ENCODE results near the gene FOXE3. TPM values are rescaled to one million over a fixed set of nuclear protein-coding genes. Genes with fewer than 3 reads are reported as not detected.

The FOXE3 gene
- total RNA-seq, 1 experiment from 2014 or later: 0.46 TPM

DNA sequence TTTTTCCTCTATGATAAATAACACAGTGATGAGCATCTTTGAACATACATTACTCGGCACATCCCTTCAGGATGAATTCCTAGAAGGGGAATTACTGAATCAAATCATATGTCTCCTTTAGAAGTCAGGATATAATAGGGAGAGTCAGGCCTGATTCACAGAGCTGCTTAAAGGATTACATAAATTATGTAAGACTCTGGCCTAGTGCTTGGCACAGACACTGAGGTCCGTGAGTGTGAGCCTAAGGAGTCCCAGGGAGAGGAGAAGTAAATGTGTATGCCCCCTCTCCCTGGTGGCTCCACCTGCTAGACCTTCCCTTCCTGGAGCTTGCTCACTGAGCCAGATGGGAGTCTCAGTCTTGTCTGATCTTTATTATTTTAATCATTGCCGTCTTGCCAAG is 8.6 kb upstream of the FOXE3 start:
- intact Hi-C loops (cut with micrococcal nuclease; ENCODE audit: unreplicated experiment): no loop called here
- CTCF ChIA-PET: no interaction called here
- BruUV-seq (replicated peaks): no TSS peak
- Histone ChIP-seq H3K36me3 (ENCODE audit: control insufficient read depth, insufficient read depth, low read length) (no peaks in the 10 kb centered on the region), H3K4me1 (ENCODE audit: control insufficient read depth, insufficient read depth, low read length) (no peaks in the 10 kb centered on the region), H3K9me3 (ENCODE audit: control insufficient read depth, insufficient read depth, low read depth, low read length) (no peaks in the 10 kb centered on the region), H3K27ac (ENCODE audit: low read length) (no peak overlapping the region), H3K4me3 (ENCODE audit: low read depth in 2 of 2, low read length in 2 of 2) (no peak overlapping the region), H3K27me3 (ENCODE audit: control insufficient read depth, insufficient read depth, low read length) (no peaks in the 10 kb centered on the region)
- in situ Hi-C loops (cut with HindIII; ENCODE audit: low pct_unique_long_range_greater_than_20kb, low sequenced_read_pairs): no loop called here
- TF ChIP-seq, protein P1, sequence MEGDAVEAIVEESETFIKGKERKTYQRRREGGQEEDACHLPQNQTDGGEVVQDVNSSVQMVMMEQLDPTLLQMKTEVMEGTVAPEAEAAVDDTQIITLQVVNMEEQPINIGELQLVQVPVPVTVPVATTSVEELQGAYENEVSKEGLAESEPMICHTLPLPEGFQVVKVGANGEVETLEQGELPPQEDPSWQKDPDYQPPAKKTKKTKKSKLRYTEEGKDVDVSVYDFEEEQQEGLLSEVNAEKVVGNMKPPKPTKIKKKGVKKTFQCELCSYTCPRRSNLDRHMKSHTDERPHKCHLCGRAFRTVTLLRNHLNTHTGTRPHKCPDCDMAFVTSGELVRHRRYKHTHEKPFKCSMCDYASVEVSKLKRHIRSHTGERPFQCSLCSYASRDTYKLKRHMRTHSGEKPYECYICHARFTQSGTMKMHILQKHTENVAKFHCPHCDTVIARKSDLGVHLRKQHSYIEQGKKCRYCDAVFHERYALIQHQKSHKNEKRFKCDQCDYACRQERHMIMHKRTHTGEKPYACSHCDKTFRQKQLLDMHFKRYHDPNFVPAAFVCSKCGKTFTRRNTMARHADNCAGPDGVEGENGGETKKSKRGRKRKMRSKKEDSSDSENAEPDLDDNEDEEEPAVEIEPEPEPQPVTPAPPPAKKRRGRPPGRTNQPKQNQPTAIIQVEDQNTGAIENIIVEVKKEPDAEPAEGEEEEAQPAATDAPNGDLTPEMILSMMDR (IDR thresholded peaks at IDR 0.05): no peak
- TF ChIP-seq SIN3A (IDR thresholded peaks at IDR 0.05; ENCODE audit: borderline replicate concordance, insufficient read depth, low read depth, low read length) (no peak), TCF7L2 (IDR thresholded peaks at IDR 0.05; ENCODE audit: low read depth, low read length) (no peak), POLR2AphosphoS5 (IDR thresholded peaks at IDR 0.05; ENCODE audit: low read depth, low read length) (no peak)
- TF ChIP-seq, protein P2, sequence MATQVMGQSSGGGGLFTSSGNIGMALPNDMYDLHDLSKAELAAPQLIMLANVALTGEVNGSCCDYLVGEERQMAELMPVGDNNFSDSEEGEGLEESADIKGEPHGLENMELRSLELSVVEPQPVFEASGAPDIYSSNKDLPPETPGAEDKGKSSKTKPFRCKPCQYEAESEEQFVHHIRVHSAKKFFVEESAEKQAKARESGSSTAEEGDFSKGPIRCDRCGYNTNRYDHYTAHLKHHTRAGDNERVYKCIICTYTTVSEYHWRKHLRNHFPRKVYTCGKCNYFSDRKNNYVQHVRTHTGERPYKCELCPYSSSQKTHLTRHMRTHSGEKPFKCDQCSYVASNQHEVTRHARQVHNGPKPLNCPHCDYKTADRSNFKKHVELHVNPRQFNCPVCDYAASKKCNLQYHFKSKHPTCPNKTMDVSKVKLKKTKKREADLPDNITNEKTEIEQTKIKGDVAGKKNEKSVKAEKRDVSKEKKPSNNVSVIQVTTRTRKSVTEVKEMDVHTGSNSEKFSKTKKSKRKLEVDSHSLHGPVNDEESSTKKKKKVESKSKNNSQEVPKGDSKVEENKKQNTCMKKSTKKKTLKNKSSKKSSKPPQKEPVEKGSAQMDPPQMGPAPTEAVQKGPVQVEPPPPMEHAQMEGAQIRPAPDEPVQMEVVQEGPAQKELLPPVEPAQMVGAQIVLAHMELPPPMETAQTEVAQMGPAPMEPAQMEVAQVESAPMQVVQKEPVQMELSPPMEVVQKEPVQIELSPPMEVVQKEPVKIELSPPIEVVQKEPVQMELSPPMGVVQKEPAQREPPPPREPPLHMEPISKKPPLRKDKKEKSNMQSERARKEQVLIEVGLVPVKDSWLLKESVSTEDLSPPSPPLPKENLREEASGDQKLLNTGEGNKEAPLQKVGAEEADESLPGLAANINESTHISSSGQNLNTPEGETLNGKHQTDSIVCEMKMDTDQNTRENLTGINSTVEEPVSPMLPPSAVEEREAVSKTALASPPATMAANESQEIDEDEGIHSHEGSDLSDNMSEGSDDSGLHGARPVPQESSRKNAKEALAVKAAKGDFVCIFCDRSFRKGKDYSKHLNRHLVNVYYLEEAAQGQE (IDR thresholded peaks at IDR 0.05; ENCODE audit: insufficient read depth in 1 of 2, low read depth in 2 of 2, low read length in 1 of 2): no peak
- DNase-seq (ENCODE audit: low read depth, low spot score) (no peak), ATAC-seq (no peak)
- POLR2A ChIA-PET: interaction anchor here (0.6 kb wide), 1 partner anchor 10 kb away, joined by 3 read pairs; no protein-coding TSS in a partner anchor

DNA sequence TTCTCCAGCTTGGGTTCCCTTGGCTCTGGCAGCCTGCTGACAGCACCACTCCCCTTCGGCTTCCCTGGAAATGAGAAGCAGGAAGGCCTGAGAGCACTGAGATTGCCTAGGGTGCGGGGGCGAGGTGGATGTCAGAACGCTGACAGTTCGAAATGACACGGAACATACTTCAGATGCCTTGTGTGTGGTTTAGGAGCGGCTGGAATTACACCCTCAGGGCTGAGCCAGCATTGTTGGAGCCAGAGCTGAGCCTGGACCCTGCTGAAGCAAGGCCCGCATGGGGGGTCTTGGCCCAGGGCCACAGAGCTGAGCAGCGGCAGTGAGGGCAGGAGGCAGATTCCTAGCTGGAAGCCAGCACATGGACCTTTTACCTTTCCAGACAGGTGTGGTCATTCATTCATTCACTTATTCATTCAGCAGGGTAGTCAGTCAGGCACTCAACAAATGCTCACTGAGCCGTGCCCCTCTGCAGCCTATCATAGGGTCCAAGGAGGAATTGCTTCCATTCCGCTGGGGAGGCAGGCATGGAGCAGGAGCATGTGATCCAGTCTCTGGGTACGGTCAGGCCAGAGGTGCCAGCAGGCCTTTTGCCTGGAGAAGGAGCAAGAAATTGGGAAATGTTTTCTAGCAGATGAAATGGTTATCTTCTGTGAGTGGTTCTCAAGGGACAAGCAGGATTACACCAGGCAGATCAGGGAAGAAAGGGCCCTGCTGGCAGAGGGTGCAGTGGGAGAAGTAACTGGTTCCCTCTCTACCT is 6.6 kb upstream of the FOXE3 start:
- TF ChIP-seq, protein P1 (IDR thresholded peaks at IDR 0.05): no peak
- no peak for TF ChIP-seq SIN3A (IDR thresholded peaks at IDR 0.05; ENCODE audit: borderline replicate concordance, insufficient read depth, low read depth, low read length)
- TF ChIP-seq POLR2AphosphoS5 (IDR thresholded peaks at IDR 0.05; ENCODE audit: low read depth, low read length): no peak
- TF ChIP-seq, protein P2 (IDR thresholded peaks at IDR 0.05; ENCODE audit: insufficient read depth in 1 of 2, low read depth in 2 of 2, low read length in 1 of 2): no peak
- TF ChIP-seq TCF7L2 (IDR thresholded peaks at IDR 0.05; ENCODE audit: low read depth, low read length): no peak
- no TSS peak for BruUV-seq (replicated peaks)
- Histone ChIP-seq H3K4me3 (ENCODE audit: low read depth in 2 of 2, low read length in 2 of 2) (no peak overlapping the region), H3K27ac (ENCODE audit: low read length) (no peak overlapping the region), H3K9me3 (ENCODE audit: control insufficient read depth, insufficient read depth, low read depth, low read length) (no peaks in the 10 kb centered on the region), H3K27me3 (ENCODE audit: control insufficient read depth, insufficient read depth, low read length) (no peaks in the 10 kb centered on the region), H3K36me3 (ENCODE audit: control insufficient read depth, insufficient read depth, low read length) (no peaks in the 10 kb centered on the region), H3K4me1 (ENCODE audit: control insufficient read depth, insufficient read depth, low read length) (no peaks in the 10 kb centered on the region)
- no peak for DNase-seq (ENCODE audit: low read depth, low spot score)
- ATAC-seq: no peak
- in situ Hi-C loops (cut with HindIII; ENCODE audit: low pct_unique_long_range_greater_than_20kb, low sequenced_read_pairs): no loop called here
- intact Hi-C loops (cut with micrococcal nuclease; ENCODE audit: unreplicated experiment): no loop called here
- POLR2A ChIA-PET: no interaction called here
- CTCF ChIA-PET: no interaction called here
